SU-DHL-6 (cell line): ENCODE results near the gene ARHGAP26.

Experiments
- H2AFZ ChIP-seq: fragments of 200-600 bp; sonication (generic); 2 replicates; pipeline ENCODE4 v1.6.1; 2014; ENCODE audit warnings: low read depth, mild to moderate bottlenecking, moderate library complexity, mixed read lengths, antibody characterized with exemption, low read length; ENCODE audit not compliant: severe bottlenecking
- H3F3A ChIP-seq: fragments of 200-600 bp; shearing (Covaris generic); 2 replicates; pipeline ENCODE4 v1.6.0; 2016; ENCODE audit warnings: antibody characterized with exemption, mild to moderate bottlenecking; ENCODE audit not compliant: insufficient read depth
- H3K27ac ChIP-seq: fragments of 200-600 bp; sonication (generic); 2 replicates; pipeline ENCODE4 v1.5.1; 2016; ENCODE audit warnings: low read depth, mild to moderate bottlenecking, low read length, moderate library complexity, mixed read lengths
- H3K27me3 ChIP-seq: fragments of 200-600 bp; sonication (generic), shearing (Covaris generic); 2 replicates; pipeline ENCODE4 v1.6.0; 2014; ENCODE audit warnings: mild to moderate bottlenecking, low read length
- H3K36me3 ChIP-seq: fragments of 200-600 bp; sonication (generic); 2 replicates; pipeline ENCODE4 v1.6.1; 2014; ENCODE audit warnings: mild to moderate bottlenecking, low read length, mixed read lengths
- H3K4me2 ChIP-seq: fragments of 300-600, 200-600 bp; shearing (Covaris generic), sonication (generic); 2 replicates; pipeline ENCODE4 v1.6.0; 2014; ENCODE audit warnings: low read length, low read depth, mild to moderate bottlenecking; ENCODE audit not compliant: poor library complexity, severe bottlenecking
- H3K4me3 ChIP-seq: fragments of 200-600 bp; sonication (generic); 2 replicates; pipeline ENCODE4 v1.5.1; 2014; ENCODE audit warnings: antibody characterized with exemption, low read length, mild to moderate bottlenecking, mixed read lengths; ENCODE audit not compliant: insufficient read depth, poor library complexity, severe bottlenecking
- H3K79me2 ChIP-seq: fragments of 200-600 bp; sonication (generic); 2 replicates; pipeline ENCODE4 v1.6.1; 2014; ENCODE audit warnings: mild to moderate bottlenecking, low read length, moderate library complexity; ENCODE audit not compliant: insufficient read depth
- H3K9ac ChIP-seq: fragments of 200-600 bp; sonication (generic); 2 replicates; pipeline ENCODE4 v1.7.0; 2014; ENCODE audit warnings: mild to moderate bottlenecking, low read length
- H3K9me2 ChIP-seq: fragments of 200-600 bp; sonication (generic); replicated peaks from 2 replicates; pipeline ENCODE4 v1.6.1; 2014; ENCODE audit warnings: low read length; ENCODE audit not compliant: insufficient read depth
- H3K9me3 ChIP-seq: fragments of 200-600 bp; sonication (generic); 2 replicates; pipeline ENCODE4 v1.6.1; 2014; ENCODE audit warnings: low read length, mixed read lengths; ENCODE audit not compliant: insufficient read depth
- H4K20me1 ChIP-seq: fragments of 200-600 bp; sonication (generic); 2 replicates; pipeline ENCODE4 v1.6.1; 2014; ENCODE audit warnings: low read depth, mild to moderate bottlenecking, antibody characterized with exemption, low read length, moderate library complexity, mixed read lengths
- EZH2phosphoT487 ChIP-seq: fragments of 200-600 bp; sonication (generic), shearing (Covaris generic); conservative IDR thresholded peaks from 2 replicates; pipeline ENCODE4 v1.6.1; 2018; ENCODE audit warnings: mild to moderate bottlenecking, antibody characterized with exemption, low read length, moderate library complexity, mixed read lengths
- TF ChIP-seq, protein P1 (sequence below): fragments of 200-600 bp; sonication (generic); IDR thresholded peaks from one replicate; pipeline ENCODE4 v1.5.1; 2017; ENCODE audit warnings: antibody characterized with exemption, mild to moderate bottlenecking, low read length, moderate library complexity; ENCODE audit not compliant: insufficient read depth, poor library complexity, severe bottlenecking

ARHGAP26 gene

DNA sequence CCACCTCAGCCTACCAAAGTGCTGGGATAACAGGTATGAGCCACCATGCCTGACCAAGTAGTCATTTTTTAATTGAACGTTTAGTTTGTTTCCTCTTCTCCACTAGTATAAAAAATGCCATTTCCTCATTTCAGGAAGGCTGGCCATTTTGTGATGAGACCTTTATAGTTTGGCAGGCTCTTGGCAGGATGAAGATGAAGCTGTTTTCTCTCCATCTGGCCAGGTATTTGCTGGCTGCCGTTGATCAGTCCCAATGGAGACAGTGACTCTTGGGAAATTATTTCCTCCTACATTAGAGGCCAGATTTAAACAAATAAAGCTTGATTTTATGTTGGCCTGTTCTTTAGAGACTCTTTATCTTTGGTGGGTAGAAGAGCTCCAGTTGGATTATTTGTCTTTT, 199.0 kb downstream of the ARHGAP26 start:
- Histone ChIP-seq H3K27me3 (no peaks in the 10 kb centered on the region), H3K9me3 (no peaks in the 10 kb centered on the region), H3K27ac (no peak overlapping the region), H3K9ac (no peak overlapping the region), H3K4me3 (no peak overlapping the region), H4K20me1 (no peaks in the 10 kb centered on the region), H3K9me2 (no peaks in the 10 kb centered on the region), H2AFZ (no peak overlapping the region), H3K36me3 (no peaks in the 10 kb centered on the region), H3K79me2 (no peaks in the 10 kb centered on the region), H3F3A (no peaks in the 10 kb centered on the region), H3K4me2 (no peak overlapping the region)
- TF ChIP-seq EZH2phosphoT487 = no peak
- TF ChIP-seq, protein P1, sequence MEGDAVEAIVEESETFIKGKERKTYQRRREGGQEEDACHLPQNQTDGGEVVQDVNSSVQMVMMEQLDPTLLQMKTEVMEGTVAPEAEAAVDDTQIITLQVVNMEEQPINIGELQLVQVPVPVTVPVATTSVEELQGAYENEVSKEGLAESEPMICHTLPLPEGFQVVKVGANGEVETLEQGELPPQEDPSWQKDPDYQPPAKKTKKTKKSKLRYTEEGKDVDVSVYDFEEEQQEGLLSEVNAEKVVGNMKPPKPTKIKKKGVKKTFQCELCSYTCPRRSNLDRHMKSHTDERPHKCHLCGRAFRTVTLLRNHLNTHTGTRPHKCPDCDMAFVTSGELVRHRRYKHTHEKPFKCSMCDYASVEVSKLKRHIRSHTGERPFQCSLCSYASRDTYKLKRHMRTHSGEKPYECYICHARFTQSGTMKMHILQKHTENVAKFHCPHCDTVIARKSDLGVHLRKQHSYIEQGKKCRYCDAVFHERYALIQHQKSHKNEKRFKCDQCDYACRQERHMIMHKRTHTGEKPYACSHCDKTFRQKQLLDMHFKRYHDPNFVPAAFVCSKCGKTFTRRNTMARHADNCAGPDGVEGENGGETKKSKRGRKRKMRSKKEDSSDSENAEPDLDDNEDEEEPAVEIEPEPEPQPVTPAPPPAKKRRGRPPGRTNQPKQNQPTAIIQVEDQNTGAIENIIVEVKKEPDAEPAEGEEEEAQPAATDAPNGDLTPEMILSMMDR = no peak

DNA sequence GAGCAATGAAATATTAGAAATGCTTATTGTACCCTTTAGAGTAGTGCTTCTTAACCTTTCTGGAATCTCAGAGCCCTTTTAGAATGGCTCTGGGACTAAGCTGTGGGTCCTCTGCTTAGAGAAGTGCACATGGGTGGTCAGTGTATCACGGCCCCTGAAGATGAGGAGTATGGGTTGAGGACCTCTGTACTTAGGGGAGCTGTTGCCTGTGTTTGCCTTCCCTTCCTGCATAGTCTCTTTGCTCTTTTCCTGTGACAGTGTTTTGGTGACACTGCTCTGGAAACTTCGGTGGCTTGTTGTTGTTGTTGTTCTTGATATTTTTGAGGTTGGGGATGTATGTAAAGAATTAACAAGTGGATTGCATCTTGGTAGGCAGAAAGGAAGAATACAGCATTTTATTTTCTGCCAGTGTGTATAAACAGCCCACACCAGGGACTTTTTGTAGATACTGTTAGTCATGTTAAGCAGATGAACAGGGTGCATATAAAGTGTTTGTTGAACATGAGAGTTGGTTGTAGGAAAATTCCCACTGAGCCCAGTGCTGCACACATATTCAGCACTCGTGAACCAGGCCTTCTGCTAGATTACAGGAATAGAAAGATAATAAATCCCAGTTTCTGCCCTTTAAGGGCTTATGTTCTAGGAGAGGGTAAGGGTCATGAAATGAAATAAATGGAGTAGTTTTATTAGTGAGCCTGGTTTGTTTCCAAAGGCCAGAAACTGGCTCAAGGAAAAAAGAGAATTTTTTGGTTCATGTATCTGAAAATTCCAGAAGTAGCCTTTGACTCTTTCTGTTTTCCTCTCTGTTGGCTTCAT, 199.7 kb downstream of the ARHGAP26 start:
- H3K9me3 ChIP-seq = no peaks in the 10 kb centered on the region
- no peaks in the 10 kb centered on the region for H3K36me3 ChIP-seq
- no peaks in the 10 kb centered on the region for H3K27me3 ChIP-seq
- no peaks in the 10 kb centered on the region for H3K9me2 ChIP-seq
- H3K9ac ChIP-seq = no peak overlapping the region
- H4K20me1 ChIP-seq = no peaks in the 10 kb centered on the region
- no peaks in the 10 kb centered on the region for H3F3A ChIP-seq
- H3K27ac ChIP-seq = no peak overlapping the region
- H3K4me2 ChIP-seq = no peak overlapping the region
- TF ChIP-seq EZH2phosphoT487 = no peak
- TF ChIP-seq, protein P1 = no peak
- H3K4me3 ChIP-seq = no peak overlapping the region
- no peaks in the 10 kb centered on the region for H3K79me2 ChIP-seq
- no peak overlapping the region for H2AFZ ChIP-seq

DNA sequence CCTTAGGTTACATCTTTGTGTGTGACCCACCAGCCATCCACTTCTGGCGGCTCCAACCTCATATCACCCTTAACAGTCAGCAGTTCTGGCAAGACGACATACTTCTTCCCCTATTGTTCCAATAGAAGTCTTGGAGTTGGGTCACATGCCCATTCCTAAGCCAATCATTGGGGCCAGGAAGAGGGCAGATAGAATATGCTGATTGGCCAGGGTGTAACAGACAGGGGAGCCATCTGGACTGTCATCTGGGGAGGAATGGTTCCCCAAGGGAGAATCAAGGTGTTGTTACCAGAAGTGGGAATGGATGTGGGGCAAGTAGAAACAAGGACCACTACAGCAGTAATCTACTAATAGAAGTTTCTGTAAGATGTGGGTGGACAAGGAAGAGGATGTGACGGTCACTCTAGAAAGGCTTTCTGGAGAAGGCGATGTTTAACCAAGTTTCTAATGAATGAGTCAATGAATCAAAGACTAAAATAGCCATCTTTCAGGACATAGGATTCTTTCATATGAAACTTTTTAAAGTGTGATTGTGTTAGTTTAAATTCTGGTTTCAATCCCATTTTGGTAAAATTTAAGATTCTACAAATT, 200.4 kb downstream of the ARHGAP26 start:
- H2AFZ ChIP-seq = no peak overlapping the region
- H3K27me3 ChIP-seq = no peaks in the 10 kb centered on the region
- H3K4me3 ChIP-seq = no peak overlapping the region
- H3K9me2 ChIP-seq = no peaks in the 10 kb centered on the region
- H3K36me3 ChIP-seq = no peaks in the 10 kb centered on the region
- H3K27ac ChIP-seq = no peak overlapping the region
- no peaks in the 10 kb centered on the region for H3K9me3 ChIP-seq
- no peaks in the 10 kb centered on the region for H4K20me1 ChIP-seq
- H3K4me2 ChIP-seq = no peak overlapping the region
- no peaks in the 10 kb centered on the region for H3K79me2 ChIP-seq
- H3F3A ChIP-seq = no peaks in the 10 kb centered on the region
- H3K9ac ChIP-seq = no peak overlapping the region
- TF ChIP-seq EZH2phosphoT487 = no peak
- TF ChIP-seq, protein P1 = no peak
